K562 (cell line): Measurements from ENCODE around the gene WDR64. TPM values are rescaled to one million over a fixed set of nuclear protein-coding genes. Genes with fewer than 3 reads are reported as not detected.

Experiments used
- BCLAF1 ChIP-seq, 2 experiments: fragments of 450-650 bp in 1 of 2; IDR thresholded peaks; 2 replicates each; pipeline ENCODE4 v1.6.1; 2011 to 2017; ENCODE audit warnings: low read depth in 2 of 2, antibody characterized with exemption in 1 of 2, borderline replicate concordance in 1 of 2, low read length in 1 of 2, mild to moderate bottlenecking in 1 of 2, mixed read lengths in 1 of 2; ENCODE audit not compliant: control insufficient read depth in 1 of 2
- CGGBP1 ChIP-seq: fragments of 250-450 bp; sonication (Bioruptor Pico); IDR thresholded peaks from 2 replicates; pipeline ENCODE4 v1.9.0; 2021; ENCODE audit warnings: mild to moderate bottlenecking
- CUX1 ChIP-seq: fragments of 200-800 bp; sonication (Bioruptor generic); IDR thresholded peaks from 2 replicates; pipeline ENCODE4 v1.6.1; 2016; ENCODE audit warnings: missing genetic modification characterization, missing compliant biosample characterization
- DLX4 ChIP-seq: fragments of 250-450 bp; sonication (Bioruptor Pico); IDR thresholded peaks from 2 replicates; pipeline ENCODE4 v1.6.1; 2021; ENCODE audit warnings: mild to moderate bottlenecking
- FOXA3 ChIP-seq, 2 experiments: fragments of 450-650 bp in 1 of 2; sonication (generic) in 1 of 2; formaldehyde crosslinking; IDR thresholded peaks in 1 of 2; conservative IDR thresholded peaks in 1 of 2; 2 replicates each; pipeline versions ENCODE4 v1.4.0 to v1.8.0; 2020 to 2022; ENCODE audit warnings: mild to moderate bottlenecking in 2 of 2, missing genetic modification reagents in 1 of 2
- KAT8 ChIP-seq: fragments of 450-650 bp; IDR thresholded peaks from 2 replicates; pipeline ENCODE4 v1.6.1; 2016; ENCODE audit warnings: low read depth, mild to moderate bottlenecking
- MAFK ChIP-seq: IDR thresholded peaks from 2 replicates; pipeline ENCODE4 v1.6.1; 2011; ENCODE audit warnings: low read length, improper control_type of control experiment
- NCOA6 ChIP-seq: fragments of 450-650 bp; IDR thresholded peaks from 2 replicates; pipeline ENCODE4 v1.6.1; 2017; ENCODE audit warnings: mild to moderate bottlenecking
- NFATC3 ChIP-seq: fragments of 450-650 bp; IDR thresholded peaks from 2 replicates; pipeline ENCODE4 v1.6.1; 2017; ENCODE audit warnings: mild to moderate bottlenecking
- NR2F6 ChIP-seq: fragments of 450-650 bp; formaldehyde crosslinking; IDR thresholded peaks from 2 replicates; pipeline ENCODE4 v1.4.0; 2020; ENCODE audit warnings: mild to moderate bottlenecking
- RBM39 ChIP-seq: fragments of 200-400 bp; formaldehyde crosslinking; optimal IDR thresholded peaks from 2 replicates; pipeline ENCODE3; 2018; ENCODE audit warnings: low read depth, low read length
- SRSF1 ChIP-seq: fragments of 200-400 bp; formaldehyde crosslinking; IDR thresholded peaks from 2 replicates; pipeline ENCODE4 v1.6.1; 2017; ENCODE audit warnings: mild to moderate bottlenecking, low read depth, low read length, moderate library complexity
- TCF3 ChIP-seq: sonication (generic); formaldehyde crosslinking; IDR thresholded peaks from 2 replicates; pipeline ENCODE4 v1.4.0; 2020; ENCODE audit warnings: mild to moderate bottlenecking, missing genetic modification reagents
- XRCC4 ChIP-seq: IDR thresholded peaks from one replicate; pipeline ENCODE4 v1.6.1; 2011; ENCODE audit not compliant: insufficient read depth, insufficient read length; ENCODE audit errors: extremely low read depth
- ZNF277 ChIP-seq: fragments of 250-450 bp; sonication (Bioruptor Pico); IDR thresholded peaks from 2 replicates; pipeline ENCODE4 v1.8.0; 2022; ENCODE audit warnings: inconsistent platforms, mild to moderate bottlenecking, moderate library complexity, borderline replicate concordance
- ZNF695 ChIP-seq: fragments of 450-650 bp; formaldehyde crosslinking; IDR thresholded peaks from 2 replicates; pipeline ENCODE4 v1.4.0; 2020; ENCODE audit warnings: mild to moderate bottlenecking, moderate library complexity
- ZNF699 ChIP-seq: fragments of 250-450 bp; sonication (Bioruptor Pico); IDR thresholded peaks from 2 replicates; pipeline ENCODE4 v1.8.0; 2021; ENCODE audit warnings: mild to moderate bottlenecking, moderate library complexity; ENCODE audit not compliant: insufficient replicate concordance
- polyA plus RNA-seq, 8 experiments: library from polyadenylated mRNA; depleted of rRNA in 4 of 8; stranded (reverse) in 5 of 8; unstranded in 3 of 8; fragments of >200 nt; fragmentation: Nextera tagmentation in 2 of 8; fragmentation: Illumina TruSeq in 1 of 8; extraction: Ambion mirVana in 2 of 8; extraction: Trizol in 1 of 8; gene quantifications; 2 replicates each; pipeline versions ENCODE4 v1.2.1 to v1.2.3, GENCODE V29; 2011 to 2014; ENCODE audit warnings: inconsistent platforms in 1 of 8, missing spikeins in 1 of 8
- total RNA-seq, 7 experiments: library from RNA; depleted of rRNA in 6 of 7; stranded (reverse); fragments of >200 nt in 6 of 7; fragmentation: Illumina TruSeq in 2 of 7; extraction: Trizol in 2 of 7; gene quantifications; 2 replicates each; pipeline versions ENCODE4 v1.2.1 to v1.2.3, GENCODE V29; 2011 to 2021; ENCODE audit warnings: low replicate concordance in 1 of 7

The WDR64 gene
- total and polyA plus RNA-seq, 9 of the 15 experiments (the other 6 are each of a cell fraction or from before 2014, with no cell fraction given), result 0.06 to 0.29 (median 0.19) TPM; not detected in 5

GRCh38 chr1:241610056-241610815 is 41.8 kb upstream of the WDR64 start (continued):
- TF ChIP-seq BCLAF1 (IDR thresholded peaks at IDR 0.05; ENCODE audit: borderline replicate concordance in 1 of 2, control insufficient read depth in 1 of 2, low read depth in 2 of 2, low read length in 1 of 2), result no peak
- peak; percentile 68 to 97; a peak in 2 of 4 replicates for TF ChIP-seq FOXA3 (CRISPR knock-in tag; conservative IDR thresholded peaks at IDR 0.05 in 1 of 2, IDR thresholded peaks at IDR 0.05 in 1 of 2)
- no peak for TF ChIP-seq MAFK
- no peak for TF ChIP-seq SRSF1
- no peak for TF ChIP-seq RBM39
- TF ChIP-seq KAT8, result no peak
- TF ChIP-seq ZNF699 (CRISPR knock-in tag), result no peak
- no peak for TF ChIP-seq ZNF695 (CRISPR knock-in tag)
- no peak for TF ChIP-seq DLX4 (CRISPR knock-in tag)
- TF ChIP-seq TCF3 (CRISPR knock-in tag), result peak; percentile 60
- no peak for TF ChIP-seq ZNF277 (CRISPR knock-in tag)
- no peak for TF ChIP-seq CGGBP1 (CRISPR knock-in tag)
- TF ChIP-seq CUX1, result no peak
- no peak for TF ChIP-seq XRCC4
- no peak for TF ChIP-seq NR2F6 (CRISPR knock-in tag)
- TF ChIP-seq NFATC3, result no peak
- no peak for TF ChIP-seq NCOA6
